ENCODE measurements around the gene SPATA24.
"Not testable (repeated sequence)": the region's sequence is repeated elsewhere in the genome, so short reads cannot be mapped to it uniquely, and the experiment has no call there.

The SPATA24 gene, protein sequence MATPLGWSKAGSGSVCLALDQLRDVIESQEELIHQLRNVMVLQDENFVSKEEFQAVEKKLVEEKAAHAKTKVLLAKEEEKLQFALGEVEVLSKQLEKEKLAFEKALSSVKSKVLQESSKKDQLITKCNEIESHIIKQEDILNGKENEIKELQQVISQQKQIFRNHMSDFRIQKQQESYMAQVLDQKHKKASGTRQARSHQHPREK

DNA sequence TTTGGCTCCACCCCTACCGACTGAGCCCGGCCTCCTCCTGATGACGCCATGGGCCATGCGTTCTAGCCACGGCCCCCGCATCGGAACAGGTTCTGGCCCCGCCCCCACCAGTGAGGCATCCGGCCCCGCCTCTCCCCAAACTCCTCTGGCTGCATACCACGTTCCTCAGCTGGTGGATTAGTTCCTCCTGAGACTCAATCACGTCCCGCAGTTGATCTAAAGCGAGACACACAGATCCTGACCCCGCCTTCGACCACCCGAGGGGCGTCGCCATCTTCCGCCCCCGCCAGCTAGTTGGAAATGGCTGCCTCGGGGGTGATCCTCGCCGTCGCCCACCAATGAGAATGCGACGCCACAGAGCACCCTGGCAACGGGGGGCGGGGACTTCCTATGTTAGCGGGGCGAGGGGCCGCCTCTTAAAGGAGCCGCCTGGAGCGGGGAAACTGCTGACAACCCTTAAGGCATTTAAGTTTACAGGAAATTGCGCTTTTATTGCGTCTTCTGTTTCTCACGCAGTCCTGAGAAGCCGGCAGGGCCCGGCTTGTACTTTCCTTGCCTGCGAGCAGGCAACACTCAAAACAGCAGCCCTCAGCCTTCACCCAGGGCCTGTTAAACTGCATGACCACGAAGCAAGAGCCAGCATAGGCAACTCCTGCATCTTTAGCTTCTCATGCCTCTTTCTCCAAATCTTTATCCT, at the start of gene SPATA24:
Gene SPATA24 (minus strand): TSS at position 303 of the 697 bp plus-strand sequence. CDS start 29 bp downstream, at position 274.
- in situ Hi-C loops (cut with MboI; ENCODE audit: low sequenced_read_pairs), result no loop called here

DNA sequence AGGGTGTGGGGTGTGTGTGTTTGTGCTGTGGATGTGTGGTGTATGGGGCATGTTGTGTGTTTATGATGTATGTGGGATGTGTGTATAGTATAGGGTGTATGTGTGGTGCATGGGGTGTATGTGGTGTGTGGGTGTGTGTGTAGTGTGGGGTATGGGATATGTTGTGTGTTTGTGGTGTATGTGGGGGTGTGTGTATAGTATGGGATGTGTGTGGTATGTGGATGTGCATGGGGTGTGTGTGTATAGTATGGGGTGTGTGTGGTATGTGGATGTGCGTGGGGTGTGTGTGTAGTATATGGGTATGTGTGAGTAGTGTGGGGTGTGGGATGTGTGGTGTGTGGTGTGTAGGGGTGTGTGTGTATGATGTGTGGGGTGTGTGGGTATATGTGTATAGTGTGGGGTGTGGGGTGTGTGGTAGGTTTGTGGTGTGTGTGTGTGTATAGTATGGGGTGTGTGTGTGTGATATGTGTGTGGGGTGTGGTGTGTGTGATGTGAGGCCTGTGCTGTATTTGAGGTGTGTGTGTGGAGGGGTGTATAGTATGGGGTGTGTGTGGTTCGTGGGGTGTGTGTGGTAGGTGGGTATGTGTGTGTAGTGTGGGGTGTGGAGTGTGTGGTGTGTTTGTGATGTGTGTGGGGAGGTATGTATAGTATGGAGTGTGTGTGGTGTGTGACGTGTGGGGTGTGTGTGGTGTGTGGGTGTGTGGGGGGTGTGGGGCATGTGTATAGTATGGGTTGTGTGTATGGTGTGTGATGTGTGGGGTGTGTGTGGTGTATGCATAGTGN, 48.2 kb upstream of the SPATA24 start:
- in situ Hi-C loops (cut with MboI; ENCODE audit: low sequenced_read_pairs), result no loop called here

DNA sequence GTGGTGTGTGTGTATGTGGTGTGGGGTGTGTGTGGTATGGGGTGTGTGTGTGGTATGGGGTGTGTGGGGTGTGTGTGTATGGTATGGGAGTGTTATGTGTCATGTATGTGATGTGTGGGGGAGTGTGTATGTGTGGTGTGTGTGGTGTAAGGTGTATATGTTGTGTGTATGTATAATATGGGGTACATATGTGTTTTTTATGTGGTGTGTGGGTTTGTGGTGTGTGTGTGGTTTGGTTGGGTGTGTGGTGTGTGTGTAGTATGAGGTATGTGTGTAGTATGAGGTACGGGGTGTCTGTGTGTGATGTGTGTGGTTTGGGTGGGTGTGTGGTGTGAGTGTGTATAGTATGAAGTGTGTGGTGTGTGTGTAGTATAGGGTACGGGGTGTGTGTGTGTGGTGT, 47.3 kb upstream of the SPATA24 start:
- in situ Hi-C loops (cut with MboI; ENCODE audit: low sequenced_read_pairs), result no loop called here

DNA sequence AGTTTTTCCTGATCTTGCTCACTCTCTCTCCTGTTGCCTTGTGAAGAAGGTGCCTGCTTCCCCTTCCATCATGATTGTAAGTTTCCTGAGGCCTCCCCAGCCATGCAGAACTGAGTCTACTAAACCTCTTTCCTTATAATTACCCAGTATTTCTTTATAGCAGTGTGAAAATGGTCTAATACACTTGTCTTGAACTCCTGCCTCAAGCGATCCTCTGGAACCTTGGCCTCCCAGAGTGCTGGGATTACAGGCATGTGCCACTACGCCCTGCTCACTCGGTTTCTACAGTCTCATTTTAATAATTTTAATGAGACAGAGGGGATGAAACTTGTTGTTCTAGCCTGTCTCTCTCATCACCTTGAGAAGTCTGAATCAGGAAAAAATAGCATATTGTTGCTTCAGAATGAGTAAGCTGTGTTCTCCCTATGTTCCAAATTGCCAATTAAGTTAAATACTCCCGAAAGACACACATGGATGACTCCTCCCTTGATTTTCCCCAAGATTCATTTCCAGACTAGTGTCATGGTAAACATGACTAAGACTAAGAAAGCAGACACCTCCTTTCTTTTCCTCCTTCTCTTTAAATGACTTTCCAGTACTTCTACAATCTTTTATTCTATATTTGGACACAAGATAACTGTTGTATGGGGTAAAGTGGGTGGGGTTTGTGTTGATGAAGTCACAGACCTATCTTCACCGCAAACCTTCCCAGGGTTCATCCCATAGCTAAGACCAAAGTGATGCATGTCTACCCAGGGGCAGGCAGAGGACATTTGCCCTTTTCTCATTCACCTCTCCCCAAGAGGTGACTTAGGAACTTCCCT, 43.3 kb upstream of the SPATA24 start:
- in situ Hi-C loops (cut with MboI; ENCODE audit: low sequenced_read_pairs), result no loop called here

DNA sequence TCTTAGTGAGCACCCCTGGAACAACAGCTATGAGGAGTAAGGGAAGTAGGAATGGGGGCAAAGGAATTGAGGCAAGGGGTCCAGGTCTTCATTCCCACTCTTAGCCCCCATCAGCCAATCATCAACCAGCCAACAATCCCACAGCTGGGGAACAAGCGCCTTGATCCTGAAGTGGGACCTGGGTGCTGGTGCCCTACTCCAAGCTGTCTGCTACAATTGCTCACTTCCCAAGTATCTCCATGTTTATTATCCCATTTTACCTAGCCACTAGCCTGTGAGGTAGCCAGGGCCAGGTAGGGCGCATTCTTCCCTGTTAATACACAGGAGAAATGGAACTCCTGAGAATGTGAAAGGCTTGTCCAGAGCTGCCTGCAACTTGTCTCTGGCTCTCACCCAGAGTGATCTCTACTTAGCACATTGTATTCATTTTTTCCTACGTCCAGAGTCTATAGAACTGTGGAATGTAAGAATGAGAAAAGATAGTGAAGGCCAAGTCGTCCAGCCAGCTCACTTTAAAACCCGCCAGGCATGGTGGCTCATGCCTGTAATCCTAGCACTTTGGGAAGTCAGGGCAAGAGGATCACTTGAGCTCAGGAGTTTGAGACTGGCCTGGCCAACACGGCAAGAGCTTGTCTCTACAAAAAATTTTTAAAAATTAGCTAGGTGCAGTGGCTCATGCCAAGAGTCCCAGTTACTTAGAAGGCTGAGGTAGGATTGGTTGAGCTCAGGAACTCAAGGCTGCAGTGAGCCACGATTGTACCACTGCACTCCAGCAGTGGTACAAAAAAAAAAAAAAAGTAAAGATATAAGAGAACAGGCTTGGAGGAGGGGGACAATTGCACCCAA, 41.7 kb upstream of the SPATA24 start:
- in situ Hi-C loops (cut with MboI; ENCODE audit: low sequenced_read_pairs), result no loop called here

DNA sequence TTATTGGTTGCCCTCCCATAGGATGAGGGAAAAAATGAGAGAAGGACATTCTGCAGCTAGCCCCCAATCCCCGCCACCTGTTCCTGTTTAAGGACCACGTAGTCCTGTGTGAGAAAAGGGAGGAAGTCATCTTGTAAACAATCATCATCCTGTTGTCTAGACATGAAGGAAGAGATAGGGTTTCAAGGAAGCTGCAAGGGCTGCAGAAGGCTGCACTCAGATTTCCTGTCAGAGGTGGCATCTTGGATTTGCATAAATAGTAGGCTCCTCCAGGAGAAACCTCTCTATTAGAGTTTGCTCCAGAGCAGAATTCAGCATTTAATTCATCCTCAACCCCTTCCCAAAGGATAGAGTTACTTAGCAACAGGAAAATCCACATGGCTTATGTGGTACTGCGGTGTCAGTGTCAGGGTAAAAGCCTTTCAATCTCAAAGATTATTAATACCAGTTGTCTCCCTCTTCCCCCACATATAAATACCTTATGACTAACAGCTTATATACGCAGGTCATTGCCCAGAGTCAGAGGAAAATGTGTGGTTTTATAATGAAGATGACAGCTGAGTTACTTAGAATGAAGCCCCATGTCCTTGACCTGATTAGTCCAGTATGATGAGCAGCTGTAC, 40.1 kb upstream of the SPATA24 start:
- in situ Hi-C loops (cut with MboI; ENCODE audit: low sequenced_read_pairs), result no loop called here

DNA sequence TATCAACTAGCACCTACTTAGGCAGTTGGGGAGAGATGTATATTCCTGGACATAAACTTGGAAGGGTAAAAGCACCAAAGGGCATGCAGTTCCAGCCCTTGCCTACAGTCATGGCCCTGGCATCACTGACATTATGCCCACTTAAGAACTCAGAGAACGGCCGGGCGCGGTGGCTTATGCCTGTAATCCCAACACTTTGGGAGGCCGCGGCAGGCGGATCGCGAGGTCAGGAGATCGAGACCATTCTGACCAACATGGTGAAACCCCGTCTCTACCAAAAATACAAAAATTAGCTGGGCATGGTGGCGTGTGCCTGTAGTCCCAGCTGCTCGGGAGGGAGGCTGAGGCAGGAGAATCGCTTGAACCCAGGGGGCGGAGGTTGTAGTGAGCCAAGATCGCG, 36.5 kb upstream of the SPATA24 start:
- in situ Hi-C loops (cut with MboI; ENCODE audit: low sequenced_read_pairs), result not testable (repeated sequence)

DNA sequence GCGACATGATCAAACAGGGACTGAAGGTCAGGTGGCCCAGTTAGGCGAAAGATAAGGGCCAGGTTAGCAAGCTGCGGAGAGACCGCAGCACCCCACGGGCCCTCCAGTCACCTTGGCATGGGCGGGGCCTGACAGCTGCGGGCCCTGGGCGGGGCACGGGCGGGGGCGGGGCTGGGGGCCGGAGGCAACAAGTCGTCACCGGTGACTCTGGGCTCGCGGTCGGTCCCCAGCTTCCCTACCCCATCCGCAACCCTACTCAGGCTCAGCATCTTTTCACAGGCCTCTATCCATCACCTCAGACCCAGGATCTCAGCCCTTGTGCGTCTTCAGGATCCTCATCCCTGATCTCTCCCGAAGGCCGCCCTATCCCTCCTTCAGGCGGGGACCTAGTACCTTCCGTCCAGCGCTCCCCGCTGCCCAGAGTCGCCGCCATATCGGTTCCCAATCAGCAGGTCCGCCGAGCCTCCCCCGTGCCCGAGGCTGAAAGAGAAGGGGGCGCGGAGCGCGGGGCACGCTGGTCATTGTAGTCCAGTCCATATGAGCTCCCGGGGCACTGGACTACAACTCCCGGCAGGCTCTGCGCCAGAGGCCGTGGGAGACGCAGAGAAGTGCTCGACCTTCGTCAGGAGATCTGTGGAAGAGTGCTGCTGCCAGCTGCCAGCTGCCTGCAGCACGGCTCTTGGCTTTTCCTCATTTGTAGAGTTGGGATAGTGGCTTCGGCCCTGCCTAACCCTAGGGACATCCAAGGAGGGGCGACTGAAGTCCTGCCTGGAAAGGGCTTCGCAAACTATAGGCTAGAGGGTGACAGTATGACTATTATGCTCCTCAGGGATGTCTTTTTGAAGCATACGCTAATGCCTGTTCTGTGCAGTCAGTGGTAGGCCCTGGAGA, 35.4 kb upstream of the SPATA24 start, which contains the start of gene DNAJC18:
Gene DNAJC18 (minus strand): TSS at position 513 of the 891 bp plus-strand sequence. CDS start 80 bp downstream, at position 433.
- in situ Hi-C loops (cut with MboI; ENCODE audit: low sequenced_read_pairs), result no loop called here

DNA sequence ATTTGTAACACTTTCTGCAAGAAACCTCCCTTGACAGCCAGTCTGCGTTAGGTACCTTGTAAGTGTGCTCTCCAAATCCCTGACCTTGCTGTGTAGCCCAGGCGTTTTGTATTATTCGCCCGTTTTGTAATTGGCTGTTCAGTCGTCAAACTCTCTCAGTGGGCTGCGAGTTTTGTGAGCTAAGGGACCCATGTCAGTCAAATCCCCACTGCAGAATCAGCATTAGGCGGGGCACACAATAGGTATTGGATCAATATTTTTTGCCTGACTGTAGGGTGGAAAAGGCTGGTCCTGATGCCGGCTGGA, 34.8 kb upstream of the SPATA24 start:
- in situ Hi-C loops (cut with MboI; ENCODE audit: low sequenced_read_pairs), result no loop called here

DNA sequence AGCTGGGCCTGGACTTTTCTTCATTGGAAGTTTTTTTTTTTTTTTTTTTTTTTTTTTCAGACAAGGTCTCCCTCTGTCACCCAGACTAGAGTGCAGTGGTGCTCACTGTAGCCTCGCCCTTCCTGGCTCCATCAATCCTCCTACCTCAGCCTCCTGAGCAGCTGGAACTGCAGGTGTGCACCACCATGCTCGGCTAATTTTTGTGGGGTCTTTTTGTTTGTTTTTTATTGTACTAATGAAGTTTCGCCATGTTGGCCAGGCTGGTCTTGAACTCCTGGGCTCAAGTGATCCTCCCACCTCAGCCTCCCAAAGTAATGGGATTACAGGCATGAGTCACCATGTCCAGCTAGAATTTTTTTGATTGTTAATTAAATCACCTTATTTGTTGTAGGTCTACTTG, 31.8 kb upstream of the SPATA24 start:
- in situ Hi-C loops (cut with MboI; ENCODE audit: low sequenced_read_pairs), result no loop called here

DNA sequence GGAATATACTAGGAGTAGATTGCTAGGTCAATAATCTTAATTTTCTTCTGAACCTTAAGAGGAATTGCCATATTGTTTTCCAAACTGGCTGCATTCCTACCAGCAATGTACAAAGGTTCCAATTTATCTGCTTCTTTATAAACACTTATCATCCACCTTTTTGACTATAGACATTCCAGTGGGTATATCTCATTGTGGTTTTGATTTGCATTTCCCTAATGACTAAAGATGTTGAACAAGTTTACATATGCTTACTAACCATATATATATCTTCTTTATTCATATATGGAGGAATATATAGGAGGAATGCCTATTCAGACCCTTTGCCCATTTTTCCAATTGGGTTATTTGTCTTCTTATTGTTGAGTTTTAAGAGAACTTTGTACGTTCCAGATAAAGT, 27.8 kb upstream of the SPATA24 start:
- in situ Hi-C loops (cut with MboI; ENCODE audit: low sequenced_read_pairs), result no loop called here

DNA sequence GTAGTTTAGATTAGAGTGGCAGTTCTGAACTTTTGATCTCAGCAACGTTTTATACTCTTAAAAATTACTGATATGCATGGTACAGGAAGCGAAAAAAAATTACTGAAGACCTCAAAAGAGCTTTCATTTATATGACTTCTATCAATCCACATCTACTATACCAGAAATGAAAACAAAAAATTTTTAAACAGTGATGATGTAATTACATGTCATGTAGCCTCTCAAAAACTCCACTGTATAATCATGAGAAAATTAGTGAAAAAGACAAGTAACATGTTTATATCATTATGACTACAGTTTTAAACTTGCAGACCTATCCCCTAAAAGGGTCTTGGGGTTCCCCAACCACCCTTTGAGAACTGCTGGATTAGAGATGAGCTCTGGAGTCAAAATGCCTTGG, 26.1 kb upstream of the SPATA24 start:
- in situ Hi-C loops (cut with MboI; ENCODE audit: low sequenced_read_pairs), result no loop called here

DNA sequence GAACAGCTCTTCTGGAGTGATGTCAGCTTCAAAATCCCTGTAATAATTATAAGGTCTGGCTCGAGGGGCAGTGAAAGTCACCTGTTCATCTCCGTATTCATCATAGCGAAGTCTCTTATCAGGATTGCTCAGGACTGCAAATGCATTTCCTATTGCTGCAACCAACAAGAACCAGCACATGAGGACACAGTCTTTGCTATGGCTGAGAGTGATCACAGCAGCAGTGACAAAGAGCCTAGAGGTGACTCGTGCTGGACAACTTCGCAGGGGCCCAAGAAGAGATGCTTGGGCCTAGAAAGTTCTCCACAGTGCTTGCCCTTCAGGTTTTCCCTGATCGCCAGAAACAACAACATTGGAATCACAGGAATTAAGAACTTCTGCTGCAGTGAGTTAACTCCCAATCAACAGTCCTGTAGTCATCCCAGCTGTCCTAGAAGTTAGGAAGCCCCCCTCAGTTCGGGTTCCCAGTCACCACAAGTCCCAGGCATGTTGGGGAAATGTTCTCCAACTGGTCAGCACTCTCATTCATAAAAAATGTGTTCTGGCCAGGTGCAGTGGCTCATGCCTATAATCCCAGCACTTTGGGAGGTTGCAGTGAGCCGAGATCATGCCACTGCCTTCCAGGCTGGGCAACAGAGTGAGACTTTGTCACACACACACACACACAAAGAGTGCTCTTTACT, 22.5 kb upstream of the SPATA24 start:
- in situ Hi-C loops (cut with MboI; ENCODE audit: low sequenced_read_pairs), result loop anchor here (10.0 kb wide), 2 partner anchors 88 to 338 kb away; no protein-coding TSS in a partner anchor

DNA sequence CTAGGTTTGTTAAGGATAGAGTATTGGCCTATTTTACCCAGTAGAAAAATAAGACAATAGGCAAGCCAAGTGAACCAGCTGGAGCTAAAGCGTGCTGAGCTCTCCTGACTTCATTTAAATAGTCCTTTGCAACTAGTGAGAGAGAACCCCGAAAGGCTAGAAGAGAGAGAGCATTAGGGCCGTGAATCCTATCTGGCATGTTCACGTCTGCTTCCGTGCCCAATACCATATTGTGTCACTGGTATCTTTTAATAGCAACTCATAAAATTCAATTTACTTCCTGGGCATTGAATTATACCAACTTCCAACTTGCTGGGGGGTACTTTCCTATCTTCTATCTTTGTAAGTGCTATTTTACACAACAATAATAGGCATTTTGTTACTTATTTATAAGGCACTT, 21.6 kb upstream of the SPATA24 start:
- in situ Hi-C loops (cut with MboI; ENCODE audit: low sequenced_read_pairs), result loop anchor here (10.0 kb wide), 2 partner anchors 89 to 339 kb away; no protein-coding TSS in a partner anchor

DNA sequence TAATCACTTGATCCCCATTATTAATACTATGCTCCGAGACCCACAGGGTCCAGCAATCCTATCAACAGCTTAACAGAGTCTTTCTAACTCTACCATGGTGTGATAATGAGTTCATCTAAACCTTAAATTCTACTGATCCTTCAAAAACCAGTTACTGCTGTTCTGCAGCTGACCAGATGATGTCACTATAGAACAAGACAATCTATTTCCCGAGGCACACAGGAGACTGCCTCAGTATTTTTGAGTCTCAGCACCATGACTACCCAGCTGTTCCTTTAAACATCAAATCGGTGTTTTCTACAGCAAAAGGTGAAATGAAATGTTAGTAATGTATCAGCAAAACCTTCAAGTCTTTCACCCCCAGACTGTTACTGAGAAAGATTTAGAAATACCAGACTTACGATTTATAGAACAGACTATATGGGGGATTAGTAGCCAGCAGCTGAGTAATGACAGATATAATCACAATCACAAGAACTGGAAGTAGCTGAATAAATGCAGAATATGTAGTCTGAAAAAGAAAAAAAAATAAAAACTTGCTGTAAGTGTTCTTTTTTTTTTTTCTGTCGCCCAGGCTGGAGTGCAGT, 18.5 kb upstream of the SPATA24 start:
- in situ Hi-C loops (cut with MboI; ENCODE audit: low sequenced_read_pairs), result loop anchor here (10.0 kb wide), 2 partner anchors 92 to 342 kb away; no protein-coding TSS in a partner anchor

DNA sequence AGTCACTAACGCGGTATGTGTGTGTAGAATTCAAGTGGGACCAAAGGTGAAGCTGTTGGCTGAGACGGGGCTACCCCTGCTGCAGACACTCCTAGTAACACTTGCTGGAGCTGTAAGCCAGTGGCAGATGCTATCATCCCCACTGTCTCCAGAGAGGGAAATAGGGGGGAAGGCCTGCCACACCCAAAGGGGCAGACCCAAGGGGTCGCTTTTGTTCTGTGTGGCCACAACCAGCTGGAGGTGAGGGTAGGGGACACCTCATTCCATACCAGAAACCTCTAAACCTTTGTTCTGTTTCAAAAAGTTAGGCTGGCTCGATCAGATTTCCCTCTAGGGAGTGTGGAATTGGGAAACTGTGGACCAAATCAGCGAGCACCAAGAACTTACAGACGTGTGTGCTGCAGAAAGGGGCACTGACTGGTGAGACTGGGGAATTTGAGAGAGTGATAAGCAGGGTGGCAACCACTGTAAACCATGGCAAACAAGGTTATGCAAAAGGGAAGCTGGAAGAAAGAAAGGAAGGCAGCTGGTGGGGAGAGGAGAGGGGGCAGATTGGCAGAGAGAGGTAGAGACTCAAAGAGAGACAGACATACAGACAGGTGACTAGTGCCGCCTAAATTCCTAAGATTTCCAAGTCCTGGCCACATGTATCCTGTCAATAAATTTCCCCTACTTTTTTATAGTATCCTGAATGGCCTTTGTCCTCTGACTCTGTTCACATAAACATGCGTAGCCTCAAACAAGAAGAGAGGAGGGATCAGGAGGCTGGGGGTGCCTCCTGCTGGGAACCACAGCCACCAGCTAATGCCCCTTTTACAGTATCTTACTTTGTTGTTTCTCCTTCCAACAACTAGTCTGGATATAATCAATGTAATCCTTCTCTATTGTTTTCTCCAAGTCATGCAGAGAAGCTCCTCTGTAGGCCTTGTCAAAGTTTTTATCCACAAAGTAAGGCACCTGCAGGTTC, 15.6 kb upstream of the SPATA24 start:
- in situ Hi-C loops (cut with MboI; ENCODE audit: low sequenced_read_pairs), result loop anchor here (10.0 kb wide), 2 partner anchors 95 to 345 kb away; no protein-coding TSS in a partner anchor

Measured in HL-60/S4 (cell line).